ENCODE data around the gene TMEM94. TPM values are rescaled to one million over a fixed set of nuclear protein-coding genes. Genes with fewer than 3 reads are reported as not detected.
"Not testable (repeated sequence)": the region's sequence is repeated elsewhere in the genome, so short reads cannot be mapped to it uniquely, and the experiment has no call there.

Gene TMEM94
- total RNA-seq, 1 experiment from 2014 or later, result 109 TPM

DNA sequence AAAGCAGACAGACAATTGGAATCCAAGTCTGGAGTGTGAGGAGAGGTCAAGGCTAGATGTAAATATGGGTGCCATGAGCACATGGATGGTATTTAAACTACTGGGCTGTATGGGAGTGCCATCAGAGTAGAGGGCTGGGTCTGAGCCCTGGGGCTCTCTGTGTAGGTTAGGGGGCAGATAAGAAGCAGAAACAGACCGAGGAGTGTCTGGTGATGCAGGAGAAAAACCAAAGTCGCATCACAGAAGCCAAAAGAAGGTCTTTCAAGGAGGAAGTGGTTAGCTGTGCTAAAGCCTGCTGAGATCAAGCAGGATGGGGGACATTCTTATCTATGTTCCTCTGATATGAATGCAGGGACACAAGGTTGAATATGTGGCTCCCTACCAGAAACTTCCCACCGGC lies 61.8 kb downstream of the TMEM94 start:
- Mint-ChIP-seq H3K36me3 (ENCODE audit: insufficient read depth, unreplicated experiment) (peaks cover 52% of the 10 kb centered on the region), H3K4me3 (ENCODE audit: unreplicated experiment) (no peak overlapping the region), H3K27ac (ENCODE audit: unreplicated experiment) (no peak overlapping the region), H3K4me1 (ENCODE audit: low read depth, unreplicated experiment) (peaks cover 13% of the 10 kb centered on the region), H3K27me3 (ENCODE audit: insufficient read depth, unreplicated experiment) (no peaks in the 10 kb centered on the region), H3K9me3 (ENCODE audit: unreplicated experiment) (no peaks in the 10 kb centered on the region)
- Histone ChIP-seq H3K4me3 (ENCODE audit: low read depth, low read length) (no peak overlapping the region), H3K4me1 (peaks cover 15% of the 10 kb centered on the region; the same call in 1 of the 2 replicates), H3K9me3 (no peaks in the 10 kb centered on the region), H3K36me3 (ENCODE audit: control insufficient read depth, insufficient read depth, low read length) (no peaks in the 10 kb centered on the region; the same call in 1 of the 2 replicates), H3K27me3 (replicated peaks; ENCODE audit: control insufficient read depth, insufficient read depth, low read length) (no peaks in the 10 kb centered on the region)
- intact Hi-C loops (cut with micrococcal nuclease; ENCODE audit: unreplicated experiment), result loop anchor here (5.0 kb wide), 1 partner anchor 34 kb away; no protein-coding TSS in a partner anchor
- no peak for TF ChIP-seq CTCF (IDR thresholded peaks at IDR 0.05; ENCODE audit: insufficient read depth in 1 of 2, low read depth in 1 of 2, low read length in 1 of 2, severe bottlenecking in 1 of 2, unreplicated experiment in 1 of 2)
- ChIA-PET POLR2A (interaction anchor here (0.5 to 0.6 kb wide), 2 partner anchors 14 to 65 kb away, joined by 6 to 9 read pairs; no protein-coding TSS in a partner anchor), CTCF (no interaction called here)
- no peak for DNase-seq
- BruUV-seq (replicated peaks), result no TSS peak

DNA sequence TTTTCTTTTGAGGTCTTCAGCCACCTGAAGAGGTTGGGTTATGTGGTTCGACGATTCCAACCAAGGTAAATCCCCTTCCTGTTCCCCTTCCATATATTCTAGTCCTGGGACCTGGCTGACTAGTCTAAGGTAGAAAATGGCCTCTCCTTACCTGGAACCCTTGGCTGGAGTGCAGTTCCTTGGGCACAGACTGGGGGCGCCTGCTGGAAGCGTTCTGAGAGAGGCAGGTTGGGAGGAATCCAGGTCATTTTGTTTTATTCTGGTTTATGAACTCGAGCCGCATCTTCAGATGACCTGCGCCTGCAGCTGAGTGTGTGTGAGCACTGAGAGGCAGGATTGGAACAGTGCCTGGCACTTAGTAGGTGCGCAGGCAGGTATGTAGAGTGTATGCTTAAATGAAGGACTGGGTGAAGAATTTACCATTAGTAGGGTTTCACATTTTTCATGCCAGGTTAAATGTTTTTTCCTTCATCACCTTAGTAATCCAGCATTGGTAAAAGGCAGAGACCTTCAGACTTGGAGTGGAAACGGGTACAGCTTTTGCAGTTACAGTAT lies 62.6 kb downstream of the TMEM94 start:
- H3K9me3 ChIP-seq, result no peaks in the 10 kb centered on the region
- no peak for DNase-seq
- CTCF ChIA-PET, result interaction anchor here (1.3 kb wide), 1 partner anchor 13 kb away, joined by 4 read pairs; no protein-coding TSS in a partner anchor
- peaks cover 14% of the 10 kb centered on the region; the same call in 1 of the 2 replicates for H3K4me1 ChIP-seq
- no TSS peak for BruUV-seq (replicated peaks)
- Mint-ChIP-seq H3K4me3 (ENCODE audit: unreplicated experiment) (no peak overlapping the region), H3K27ac (ENCODE audit: unreplicated experiment) (no peak overlapping the region), H3K9me3 (ENCODE audit: unreplicated experiment) (no peaks in the 10 kb centered on the region), H3K27me3 (ENCODE audit: insufficient read depth, unreplicated experiment) (no peaks in the 10 kb centered on the region), H3K4me1 (ENCODE audit: low read depth, unreplicated experiment) (peaks cover 22% of the 10 kb centered on the region), H3K36me3 (ENCODE audit: insufficient read depth, unreplicated experiment) (peaks cover 54% of the 10 kb centered on the region)
- intact Hi-C loops (cut with micrococcal nuclease; ENCODE audit: unreplicated experiment), result loop anchor here (5.0 kb wide), 1 partner anchor 33 kb away; no protein-coding TSS in a partner anchor
- TF ChIP-seq CTCF (IDR thresholded peaks at IDR 0.05; ENCODE audit: insufficient read depth in 1 of 2, low read depth in 1 of 2, low read length in 1 of 2, severe bottlenecking in 1 of 2, unreplicated experiment in 1 of 2), result no peak
- H3K27me3 ChIP-seq (replicated peaks; ENCODE audit: control insufficient read depth, insufficient read depth, low read length), result no peaks in the 10 kb centered on the region
- H3K36me3 ChIP-seq (ENCODE audit: control insufficient read depth, insufficient read depth, low read length), result no peaks in the 10 kb centered on the region; the same call in 1 of the 2 replicates
- POLR2A ChIA-PET, result interaction anchor here (0.5 to 0.6 kb wide), 2 partner anchors 13 to 66 kb away, joined by 6 to 9 read pairs; no protein-coding TSS in a partner anchor
- H3K4me3 ChIP-seq (ENCODE audit: low read depth, low read length), result no peak overlapping the region

DNA sequence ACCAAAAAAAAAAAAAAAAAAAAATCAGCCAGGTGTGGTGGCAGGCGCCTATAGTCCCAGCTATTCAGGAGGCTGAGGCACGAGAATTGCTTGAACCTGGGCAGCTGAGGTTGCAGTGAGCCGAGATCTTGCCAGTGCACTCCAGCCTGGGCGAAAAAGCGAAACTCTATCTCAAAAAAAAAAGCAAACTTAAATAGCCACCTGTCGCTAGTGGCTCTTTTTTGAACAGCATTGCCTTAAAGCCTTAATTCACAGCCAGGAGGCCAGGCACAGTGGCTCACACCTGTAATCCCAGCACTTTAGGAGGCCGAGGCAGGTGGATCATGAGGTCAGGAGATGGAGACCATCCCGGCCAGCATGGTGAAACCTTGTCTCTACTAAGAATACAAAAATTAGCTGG lies 64.0 kb downstream of the TMEM94 start:
- H3K36me3 ChIP-seq (ENCODE audit: control insufficient read depth, insufficient read depth, low read length); H3K4me3 Mint-ChIP-seq (ENCODE audit: unreplicated experiment); BruUV-seq (replicated peaks); H3K4me3 ChIP-seq (ENCODE audit: low read depth, low read length); H3K4me1 ChIP-seq; H3K27me3 ChIP-seq (replicated peaks; ENCODE audit: control insufficient read depth, insufficient read depth, low read length); DNase-seq; H3K27me3 Mint-ChIP-seq (ENCODE audit: insufficient read depth, unreplicated experiment); H3K9me3 ChIP-seq; intact Hi-C loops (cut with micrococcal nuclease; ENCODE audit: unreplicated experiment); H3K9me3 Mint-ChIP-seq (ENCODE audit: unreplicated experiment); H3K27ac Mint-ChIP-seq (ENCODE audit: unreplicated experiment): not testable (repeated sequence)
- H3K4me1 Mint-ChIP-seq (ENCODE audit: low read depth, unreplicated experiment), result peaks cover 28% of the 10 kb centered on the region
- H3K36me3 Mint-ChIP-seq (ENCODE audit: insufficient read depth, unreplicated experiment), result peaks cover 68% of the 10 kb centered on the region
- ChIA-PET CTCF (interaction anchor here (0.5 to 1.3 kb wide), 2 partner anchors 12 to 69 kb away, joined by 4 to 5 read pairs; no protein-coding TSS in a partner anchor), POLR2A (interaction anchor here (0.6 kb wide), 2 partner anchors 115 to 157 kb away, joined by 3 to 9 read pairs; no protein-coding TSS in a partner anchor)
